ENCODE data around the gene CTNNA2.

GRCh38 chr2:80506563-80506962, 993.7 kb downstream of the CTNNA2 start:
- TF ChIP-seq, protein P1, sequence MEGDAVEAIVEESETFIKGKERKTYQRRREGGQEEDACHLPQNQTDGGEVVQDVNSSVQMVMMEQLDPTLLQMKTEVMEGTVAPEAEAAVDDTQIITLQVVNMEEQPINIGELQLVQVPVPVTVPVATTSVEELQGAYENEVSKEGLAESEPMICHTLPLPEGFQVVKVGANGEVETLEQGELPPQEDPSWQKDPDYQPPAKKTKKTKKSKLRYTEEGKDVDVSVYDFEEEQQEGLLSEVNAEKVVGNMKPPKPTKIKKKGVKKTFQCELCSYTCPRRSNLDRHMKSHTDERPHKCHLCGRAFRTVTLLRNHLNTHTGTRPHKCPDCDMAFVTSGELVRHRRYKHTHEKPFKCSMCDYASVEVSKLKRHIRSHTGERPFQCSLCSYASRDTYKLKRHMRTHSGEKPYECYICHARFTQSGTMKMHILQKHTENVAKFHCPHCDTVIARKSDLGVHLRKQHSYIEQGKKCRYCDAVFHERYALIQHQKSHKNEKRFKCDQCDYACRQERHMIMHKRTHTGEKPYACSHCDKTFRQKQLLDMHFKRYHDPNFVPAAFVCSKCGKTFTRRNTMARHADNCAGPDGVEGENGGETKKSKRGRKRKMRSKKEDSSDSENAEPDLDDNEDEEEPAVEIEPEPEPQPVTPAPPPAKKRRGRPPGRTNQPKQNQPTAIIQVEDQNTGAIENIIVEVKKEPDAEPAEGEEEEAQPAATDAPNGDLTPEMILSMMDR (IDR thresholded peaks at IDR 0.05; ENCODE audit: control extremely low read depth in 1 of 3, insufficient read depth in 1 of 3, low read depth in 1 of 3, low read length in 3 of 3): no peak
- TF ChIP-seq GABPA (IDR thresholded peaks at IDR 0.05; ENCODE audit: borderline replicate concordance, insufficient read depth, low read length) (no peak), PHF8 (conservative IDR thresholded peaks at IDR 0.05; ENCODE audit: low read depth, low read length) (no peak), POLR2A (IDR thresholded peaks at IDR 0.05; ENCODE audit: control extremely low read depth in 1 of 2, low read depth in 2 of 2, low read length in 2 of 2) (no peak)
- TF ChIP-seq, protein P2, sequence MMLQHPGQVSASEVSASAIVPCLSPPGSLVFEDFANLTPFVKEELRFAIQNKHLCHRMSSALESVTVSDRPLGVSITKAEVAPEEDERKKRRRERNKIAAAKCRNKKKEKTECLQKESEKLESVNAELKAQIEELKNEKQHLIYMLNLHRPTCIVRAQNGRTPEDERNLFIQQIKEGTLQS (IDR thresholded peaks at IDR 0.05; ENCODE audit: insufficient read depth, low read depth, low read length): no peak

Data from H1 (cell line).